GM23338 (cell line): ENCODE data around the gene RPH3AL. TPM values are rescaled to one million over a fixed set of nuclear protein-coding genes. Genes with fewer than 3 reads are reported as not detected.

Experiments used
- ATAC-seq: fragments of 200-7000 bp; cut with Tn5 transposase; 3 replicates; pipeline ENCODE4 v1.9.1; 2020
- DNase-seq: peaks from one replicate; pipeline ENCODE4 v3.0.0-alpha.2; 2015; ENCODE audit warnings: low spot score
- H2AFZ ChIP-seq: fragments of 200-600 bp; sonication (generic); 2 replicates; pipeline ENCODE4 v1.8.0; 2016; ENCODE audit warnings: antibody characterized with exemption, mild to moderate bottlenecking, moderate library complexity
- H3F3A ChIP-seq: fragments of 200-600 bp; sonication (generic); replicated peaks from 2 replicates; pipeline ENCODE4 v1.8.0; 2017; ENCODE audit warnings: antibody characterized with exemption, mixed run types, low read depth
- H3K27ac ChIP-seq: fragments of 200-600 bp; sonication (generic); 2 replicates; pipeline ENCODE4 v1.6.1; 2016; ENCODE audit warnings: low read depth
- H3K27me3 ChIP-seq: fragments of 200-600 bp; sonication (generic); 2 replicates; pipeline ENCODE4 v1.8.0; 2016; ENCODE audit warnings: mild to moderate bottlenecking, mixed run types, moderate library complexity; ENCODE audit not compliant: insufficient read depth
- H3K36me3 ChIP-seq: fragments of 200-600 bp; sonication (generic); 2 replicates; pipeline ENCODE4 v1.8.0; 2016; ENCODE audit warnings: mild to moderate bottlenecking; ENCODE audit not compliant: insufficient read depth
- H3K4me1 ChIP-seq: fragments of 200-600 bp; sonication (generic); 2 replicates; pipeline ENCODE4 v1.8.0; 2016; ENCODE audit warnings: mild to moderate bottlenecking, moderate library complexity; ENCODE audit not compliant: insufficient read depth
- H3K4me2 ChIP-seq: fragments of 200-600 bp; sonication (generic); 2 replicates; pipeline ENCODE4 v1.7.1; 2017; ENCODE audit warnings: mixed run types
- H3K4me3 ChIP-seq: fragments of 200-600 bp; sonication (generic); 2 replicates; pipeline ENCODE4 v1.6.1; 2016; ENCODE audit warnings: mixed run types
- H3K79me2 ChIP-seq: fragments of 200-600 bp; sonication (generic); replicated peaks from 2 replicates; pipeline ENCODE4 v1.8.0; 2017; ENCODE audit warnings: mild to moderate bottlenecking; ENCODE audit not compliant: insufficient read depth
- H3K9me2 ChIP-seq: fragments of 200-600 bp; sonication (generic); 2 replicates; pipeline ENCODE4 v1.8.0; 2017; ENCODE audit not compliant: insufficient read depth
- H4K20me1 ChIP-seq: fragments of 200-600 bp; sonication (generic); replicated peaks from 2 replicates; pipeline ENCODE4 v1.8.0; 2017; ENCODE audit warnings: mild to moderate bottlenecking; ENCODE audit not compliant: insufficient read depth
- H3K27ac Mint-ChIP-seq: 2 replicates; pipeline ENCODE4 v1.8.0; 2020; ENCODE audit warnings: inconsistent platforms, mild to moderate bottlenecking, moderate library complexity, mixed read lengths
- H3K27me3 Mint-ChIP-seq: 3 replicates; pipeline ENCODE4 v1.8.0; 2022; ENCODE audit warnings: low read depth, mild to moderate bottlenecking, moderate library complexity, mixed read lengths, inconsistent platforms; ENCODE audit not compliant: insufficient read depth, poor library complexity
- H3K36me3 Mint-ChIP-seq: 3 replicates; pipeline ENCODE4 v1.8.0; 2021; ENCODE audit warnings: low read depth, mild to moderate bottlenecking, inconsistent platforms, moderate library complexity, mixed read lengths
- H3K4me1 Mint-ChIP-seq: 3 replicates; pipeline ENCODE4 v1.8.0; 2020; ENCODE audit warnings: mild to moderate bottlenecking, inconsistent platforms, mixed read lengths
- H3K4me3 Mint-ChIP-seq: 3 replicates; pipeline ENCODE4 v1.8.0; 2021; ENCODE audit warnings: moderate library complexity, mild to moderate bottlenecking, inconsistent platforms, mixed read lengths
- H3K9me3 Mint-ChIP-seq: 3 replicates; pipeline ENCODE4 v1.8.0; 2020; ENCODE audit warnings: moderate library complexity, mild to moderate bottlenecking, inconsistent platforms, mixed read lengths
- CREB1 ChIP-seq: fragments of 250-450 bp; sonication (Bioruptor Pico); IDR thresholded peaks from 2 replicates; pipeline ENCODE4 v1.5.0; 2020; ENCODE audit warnings: low read depth, mild to moderate bottlenecking, moderate library complexity
- ETS1 ChIP-seq: IDR thresholded peaks from 2 replicates; pipeline ENCODE4 v1.6.1; 2016; ENCODE audit warnings: antibody characterized with exemption
- EZH2 ChIP-seq: fragments of 200-600 bp; sonication (generic); IDR thresholded peaks from one replicate; pipeline ENCODE4 v1.8.0; 2017; ENCODE audit warnings: antibody characterized with exemption, mild to moderate bottlenecking, low read depth; ENCODE audit not compliant: unreplicated experiment
- EZH2phosphoT487 ChIP-seq: fragments of 200-600 bp; sonication (generic); IDR thresholded peaks from one replicate; pipeline ENCODE4 v1.8.1; 2018; ENCODE audit warnings: antibody characterized with exemption; ENCODE audit not compliant: unreplicated experiment
- JUNB ChIP-seq: IDR thresholded peaks from one replicate; pipeline ENCODE4 v1.6.1; 2016; ENCODE audit warnings: antibody characterized with exemption; ENCODE audit not compliant: unreplicated experiment
- NANOG ChIP-seq: IDR thresholded peaks from 2 replicates; pipeline ENCODE4 v1.6.1; 2016; ENCODE audit warnings: antibody characterized with exemption, borderline replicate concordance
- POLR2AphosphoS5 ChIP-seq: IDR thresholded peaks from 2 replicates; pipeline ENCODE4 v1.6.1; 2016; ENCODE audit warnings: antibody characterized with exemption, low read depth
- REST ChIP-seq: IDR thresholded peaks from one replicate; pipeline ENCODE4 v1.6.1; 2018; ENCODE audit warnings: antibody characterized with exemption; ENCODE audit not compliant: unreplicated experiment
- STAT1 ChIP-seq: IDR thresholded peaks from one replicate; pipeline ENCODE4 v1.6.1; 2016; ENCODE audit warnings: antibody characterized with exemption; ENCODE audit not compliant: unreplicated experiment
- ZNF114 ChIP-seq: fragments of 250-450 bp; sonication (Bioruptor Pico); IDR thresholded peaks from 2 replicates; pipeline ENCODE4 v1.5.0; 2020; ENCODE audit warnings: mild to moderate bottlenecking, moderate library complexity
- polyA plus RNA-seq: library from polyadenylated mRNA; unstranded; fragments of >200 nt; fragmentation: Nextera tagmentation; extraction: Ambion mirVana; gene quantifications from 2 replicates; pipeline ENCODE4 v1.2.1, GENCODE V29; 2016
- total RNA-seq: library from RNA; depleted of rRNA; stranded (reverse); fragments of >200 nt; shearing (Covaris generic); gene quantifications from 2 replicates; pipeline ENCODE4 v1.2.3, GENCODE V29; 2014
- TF ChIP-seq, protein P1 (sequence below): fragments of 250-450 bp; sonication (Bioruptor Pico); IDR thresholded peaks from 2 replicates; pipeline ENCODE4 v1.5.0; 2020; ENCODE audit warnings: mild to moderate bottlenecking, moderate library complexity
- TF ChIP-seq, protein P2 (sequence below), 2 experiments: fragments of 200-600 bp in 1 of 2; sonication (generic) in 1 of 2; conservative IDR thresholded peaks; 2 replicates each; pipeline versions ENCODE4 v1.5.1 to v1.6.1; 2016 to 2017; ENCODE audit warnings: antibody characterized with exemption in 2 of 2, low read depth in 2 of 2, mild to moderate bottlenecking in 2 of 2, moderate library complexity in 1 of 2

Gene RPH3AL
- total and polyA plus RNA-seq, 2 experiments from 2014 or later = 2.7 to 6.3 TPM

GRCh38 chr17:364766-365165 is 12.2 kb upstream of the RPH3AL start (continued):
- TF ChIP-seq JUNB (no peak), CREB1 (CRISPR knock-in tag) (no peak), ETS1 (no peak), EZH2phosphoT487 (no peak)

- Histone ChIP-seq H3K27ac (no peak overlapping the region), H3K36me3 (no peaks in the 10 kb centered on the region), H2AFZ (no peak overlapping the region), H3K9me2 (no peaks in the 10 kb centered on the region), H3K4me1 (no peaks in the 10 kb centered on the region), H3K4me2 (no peak overlapping the region), H4K20me1 (no peaks in the 10 kb centered on the region), H3K27me3 (no peaks in the 10 kb centered on the region), H3K79me2 (no peaks in the 10 kb centered on the region), H3K4me3 (no peak overlapping the region), H3F3A (no peaks in the 10 kb centered on the region)
- H3K4me3 Mint-ChIP-seq = no peak overlapping the region
- H3K27ac Mint-ChIP-seq = no peak overlapping the region
- peaks cover 12% of the 10 kb centered on the region; the same call in 2 of the 3 replicates for H3K36me3 Mint-ChIP-seq
- no peaks in the 10 kb centered on the region for H3K4me1 Mint-ChIP-seq
- DNase-seq (no peak), ATAC-seq (no peak)
- no peaks in the 10 kb centered on the region for H3K27me3 Mint-ChIP-seq
- H3K9me3 Mint-ChIP-seq = peaks cover 16% of the 10 kb centered on the region
- no peak for TF ChIP-seq NANOG
- TF ChIP-seq CREB1 (CRISPR knock-in tag) = no peak
- TF ChIP-seq, protein P1, sequence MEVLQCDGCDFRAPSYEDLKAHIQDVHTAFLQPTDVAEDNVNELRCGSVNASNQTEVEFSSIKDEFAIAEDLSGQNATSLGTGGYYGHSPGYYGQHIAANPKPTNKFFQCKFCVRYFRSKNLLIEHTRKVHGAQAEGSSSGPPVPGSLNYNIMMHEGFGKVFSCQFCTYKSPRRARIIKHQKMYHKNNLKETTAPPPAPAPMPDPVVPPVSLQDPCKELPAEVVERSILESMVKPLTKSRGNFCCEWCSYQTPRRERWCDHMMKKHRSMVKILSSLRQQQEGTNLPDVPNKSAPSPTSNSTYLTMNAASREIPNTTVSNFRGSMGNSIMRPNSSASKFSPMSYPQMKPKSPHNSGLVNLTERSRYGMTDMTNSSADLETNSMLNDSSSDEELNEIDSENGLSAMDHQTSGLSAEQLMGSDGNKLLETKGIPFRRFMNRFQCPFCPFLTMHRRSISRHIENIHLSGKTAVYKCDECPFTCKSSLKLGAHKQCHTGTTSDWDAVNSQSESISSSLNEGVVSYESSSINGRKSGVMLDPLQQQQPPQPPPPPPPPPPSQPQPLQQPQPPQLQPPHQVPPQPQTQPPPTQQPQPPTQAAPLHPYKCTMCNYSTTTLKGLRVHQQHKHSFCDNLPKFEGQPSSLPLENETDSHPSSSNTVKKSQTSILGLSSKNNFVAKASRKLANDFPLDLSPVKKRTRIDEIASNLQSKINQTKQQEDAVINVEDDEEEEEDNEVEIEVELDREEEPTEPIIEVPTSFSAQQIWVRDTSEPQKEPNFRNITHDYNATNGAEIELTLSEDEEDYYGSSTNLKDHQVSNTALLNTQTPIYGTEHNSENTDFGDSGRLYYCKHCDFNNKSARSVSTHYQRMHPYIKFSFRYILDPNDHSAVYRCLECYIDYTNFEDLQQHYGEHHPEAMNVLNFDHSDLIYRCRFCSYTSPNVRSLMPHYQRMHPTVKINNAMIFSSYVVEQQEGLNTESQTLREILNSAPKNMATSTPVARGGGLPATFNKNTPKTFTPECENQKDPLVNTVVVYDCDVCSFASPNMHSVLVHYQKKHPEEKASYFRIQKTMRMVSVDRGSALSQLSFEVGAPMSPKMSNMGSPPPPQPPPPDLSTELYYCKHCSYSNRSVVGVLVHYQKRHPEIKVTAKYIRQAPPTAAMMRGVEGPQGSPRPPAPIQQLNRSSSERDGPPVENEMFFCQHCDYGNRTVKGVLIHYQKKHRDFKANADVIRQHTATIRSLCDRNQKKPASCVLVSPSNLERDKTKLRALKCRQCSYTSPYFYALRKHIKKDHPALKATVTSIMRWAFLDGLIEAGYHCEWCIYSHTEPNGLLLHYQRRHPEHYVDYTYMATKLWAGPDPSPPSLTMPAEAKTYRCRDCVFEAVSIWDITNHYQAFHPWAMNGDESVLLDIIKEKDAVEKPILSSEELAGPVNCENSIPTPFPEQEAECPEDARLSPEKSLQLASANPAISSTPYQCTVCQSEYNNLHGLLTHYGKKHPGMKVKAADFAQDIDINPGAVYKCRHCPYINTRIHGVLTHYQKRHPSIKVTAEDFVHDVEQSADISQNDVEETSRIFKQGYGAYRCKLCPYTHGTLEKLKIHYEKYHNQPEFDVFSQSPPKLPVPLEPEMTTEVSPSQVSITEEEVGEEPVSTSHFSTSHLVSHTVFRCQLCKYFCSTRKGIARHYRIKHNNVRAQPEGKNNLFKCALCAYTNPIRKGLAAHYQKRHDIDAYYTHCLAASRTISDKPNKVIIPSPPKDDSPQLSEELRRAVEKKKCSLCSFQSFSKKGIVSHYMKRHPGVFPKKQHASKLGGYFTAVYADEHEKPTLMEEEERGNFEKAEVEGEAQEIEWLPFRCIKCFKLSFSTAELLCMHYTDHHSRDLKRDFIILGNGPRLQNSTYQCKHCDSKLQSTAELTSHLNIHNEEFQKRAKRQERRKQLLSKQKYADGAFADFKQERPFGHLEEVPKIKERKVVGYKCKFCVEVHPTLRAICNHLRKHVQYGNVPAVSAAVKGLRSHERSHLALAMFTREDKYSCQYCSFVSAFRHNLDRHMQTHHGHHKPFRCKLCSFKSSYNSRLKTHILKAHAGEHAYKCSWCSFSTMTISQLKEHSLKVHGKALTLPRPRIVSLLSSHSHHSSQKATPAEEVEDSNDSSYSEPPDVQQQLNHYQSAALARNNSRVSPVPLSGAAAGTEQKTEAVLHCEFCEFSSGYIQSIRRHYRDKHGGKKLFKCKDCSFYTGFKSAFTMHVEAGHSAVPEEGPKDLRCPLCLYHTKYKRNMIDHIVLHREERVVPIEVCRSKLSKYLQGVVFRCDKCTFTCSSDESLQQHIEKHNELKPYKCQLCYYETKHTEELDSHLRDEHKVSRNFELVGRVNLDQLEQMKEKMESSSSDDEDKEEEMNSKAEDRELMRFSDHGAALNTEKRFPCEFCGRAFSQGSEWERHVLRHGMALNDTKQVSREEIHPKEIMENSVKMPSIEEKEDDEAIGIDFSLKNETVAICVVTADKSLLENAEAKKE = no peak
- TF ChIP-seq STAT1 = no peak
- TF ChIP-seq, protein P2, sequence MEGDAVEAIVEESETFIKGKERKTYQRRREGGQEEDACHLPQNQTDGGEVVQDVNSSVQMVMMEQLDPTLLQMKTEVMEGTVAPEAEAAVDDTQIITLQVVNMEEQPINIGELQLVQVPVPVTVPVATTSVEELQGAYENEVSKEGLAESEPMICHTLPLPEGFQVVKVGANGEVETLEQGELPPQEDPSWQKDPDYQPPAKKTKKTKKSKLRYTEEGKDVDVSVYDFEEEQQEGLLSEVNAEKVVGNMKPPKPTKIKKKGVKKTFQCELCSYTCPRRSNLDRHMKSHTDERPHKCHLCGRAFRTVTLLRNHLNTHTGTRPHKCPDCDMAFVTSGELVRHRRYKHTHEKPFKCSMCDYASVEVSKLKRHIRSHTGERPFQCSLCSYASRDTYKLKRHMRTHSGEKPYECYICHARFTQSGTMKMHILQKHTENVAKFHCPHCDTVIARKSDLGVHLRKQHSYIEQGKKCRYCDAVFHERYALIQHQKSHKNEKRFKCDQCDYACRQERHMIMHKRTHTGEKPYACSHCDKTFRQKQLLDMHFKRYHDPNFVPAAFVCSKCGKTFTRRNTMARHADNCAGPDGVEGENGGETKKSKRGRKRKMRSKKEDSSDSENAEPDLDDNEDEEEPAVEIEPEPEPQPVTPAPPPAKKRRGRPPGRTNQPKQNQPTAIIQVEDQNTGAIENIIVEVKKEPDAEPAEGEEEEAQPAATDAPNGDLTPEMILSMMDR (conservative IDR thresholded peaks at IDR 0.05; ENCODE audit: low read depth in 2 of 2) = no peak
- no peak for TF ChIP-seq EZH2
- TF ChIP-seq ETS1 = no peak
- TF ChIP-seq ZNF114 = no peak
- TF ChIP-seq JUNB = no peak
- no peak for TF ChIP-seq REST
- TF ChIP-seq POLR2AphosphoS5 = no peak
Observed at GRCh38 chr17:364308-364707, 11.7 kb upstream of the RPH3AL start.
